Keratinocyte (primary cell): ENCODE measurements around the gene CDC42SE2.

Experiments used
- CTCF ChIP-seq, 3 experiments: IDR thresholded peaks in 1 of 3; conservative IDR thresholded peaks in 1 of 3; optimal IDR thresholded peaks in 1 of 3; 2 replicates in 2 of 3; 3 replicates in 1 of 3; pipeline versions ENCODE3 to v1.5.1; 2011; ENCODE audit warnings: low read length in 3 of 3, mild to moderate bottlenecking in 3 of 3, moderate library complexity in 2 of 3, control low read depth in 1 of 3, inconsistent platforms in 1 of 3; ENCODE audit not compliant: insufficient read depth in 2 of 3; ENCODE audit errors: extremely low read depth in 1 of 3
- EZH2 ChIP-seq: IDR thresholded peaks from one replicate; pipeline ENCODE4 v1.6.1; 2012; ENCODE audit warnings: inconsistent platforms, mild to moderate bottlenecking, low read length, moderate library complexity

GRCh38 chr5:131386779-131387178 lies 122.9 kb downstream of the CDC42SE2 start:
- no peak for TF ChIP-seq CTCF (optimal IDR thresholded peaks at IDR 0.05 in 1 of 3, IDR thresholded peaks at IDR 0.05 in 1 of 3, conservative IDR thresholded peaks at IDR 0.05 in 1 of 3; ENCODE audit: extremely low read depth in 1 of 3, insufficient read depth in 2 of 3, low read length in 3 of 3)
- no peak for TF ChIP-seq EZH2
